Activated CD4-positive, alpha-beta T cell treated with anti-CD3 and anti-CD28 coated beads, Interleukin-10, Interleukin-2, amounts not matched to agents 100 ng/mL and 50 ng/mL, durations not matched to agents 16 hours and 8 hours (primary cell): ENCODE data around the gene MAB21L3.

ENCODE experiments used
- DNase-seq: peaks from one replicate; pipeline ENCODE4 v3.0.0-alpha.2; 2020

MAB21L3 gene

DNA sequence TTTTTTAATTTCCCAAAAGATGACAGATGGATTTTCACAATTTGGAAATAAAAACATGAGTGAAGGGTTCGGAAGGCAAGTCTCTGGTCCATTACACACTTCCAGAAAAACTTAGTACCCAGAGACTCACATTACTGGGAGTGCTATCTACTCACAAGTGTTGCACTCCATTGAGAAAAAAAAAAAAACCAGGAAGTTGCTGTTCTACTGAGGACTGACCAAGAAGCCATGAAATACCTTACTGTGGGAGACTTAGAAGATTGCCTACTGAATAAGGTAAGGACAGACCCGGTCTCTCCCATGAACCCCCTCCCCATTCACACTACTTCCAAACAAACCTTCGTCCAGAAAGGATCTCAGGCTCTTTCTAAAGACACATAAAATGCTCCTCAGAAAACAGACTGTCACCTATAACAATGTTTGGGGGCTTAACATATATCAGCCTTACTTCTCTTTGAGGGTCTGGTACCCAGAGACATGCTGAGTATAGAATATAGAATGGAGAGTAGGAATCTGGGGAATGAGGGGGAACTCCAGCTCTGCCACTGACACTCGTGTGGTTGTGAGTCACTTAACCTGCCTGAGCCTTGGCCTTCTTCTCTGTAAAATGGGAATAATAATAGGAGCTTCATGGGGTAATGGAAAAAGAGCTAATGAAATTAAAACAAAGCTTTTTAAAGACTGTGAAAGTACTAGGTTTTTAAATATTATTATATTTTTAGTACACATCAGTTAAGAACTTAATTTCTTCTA lies 1.4 kb downstream of the MAB21L3 start:
- no peak for DNase-seq

DNA sequence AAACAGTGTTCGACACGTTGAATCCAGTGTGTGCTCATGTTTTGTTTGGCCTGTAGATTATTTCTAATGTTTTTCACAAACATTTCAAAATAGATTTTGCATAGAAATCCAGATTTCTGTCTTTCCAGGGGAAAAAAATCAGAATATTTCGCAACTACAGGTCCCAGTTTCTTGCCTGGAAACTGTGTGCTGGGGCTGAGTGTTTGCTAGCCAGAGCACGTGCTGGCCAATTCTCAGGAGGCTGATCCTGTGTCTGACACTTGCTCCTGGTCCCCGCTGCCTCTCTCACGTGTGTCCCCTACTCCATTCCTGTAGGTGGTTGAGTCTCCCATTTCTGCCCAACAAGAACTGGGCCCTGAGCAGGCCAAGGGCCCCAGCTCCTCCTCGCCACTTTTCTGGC lies 2.4 kb downstream of the MAB21L3 start:
- no peak for DNase-seq

DNA sequence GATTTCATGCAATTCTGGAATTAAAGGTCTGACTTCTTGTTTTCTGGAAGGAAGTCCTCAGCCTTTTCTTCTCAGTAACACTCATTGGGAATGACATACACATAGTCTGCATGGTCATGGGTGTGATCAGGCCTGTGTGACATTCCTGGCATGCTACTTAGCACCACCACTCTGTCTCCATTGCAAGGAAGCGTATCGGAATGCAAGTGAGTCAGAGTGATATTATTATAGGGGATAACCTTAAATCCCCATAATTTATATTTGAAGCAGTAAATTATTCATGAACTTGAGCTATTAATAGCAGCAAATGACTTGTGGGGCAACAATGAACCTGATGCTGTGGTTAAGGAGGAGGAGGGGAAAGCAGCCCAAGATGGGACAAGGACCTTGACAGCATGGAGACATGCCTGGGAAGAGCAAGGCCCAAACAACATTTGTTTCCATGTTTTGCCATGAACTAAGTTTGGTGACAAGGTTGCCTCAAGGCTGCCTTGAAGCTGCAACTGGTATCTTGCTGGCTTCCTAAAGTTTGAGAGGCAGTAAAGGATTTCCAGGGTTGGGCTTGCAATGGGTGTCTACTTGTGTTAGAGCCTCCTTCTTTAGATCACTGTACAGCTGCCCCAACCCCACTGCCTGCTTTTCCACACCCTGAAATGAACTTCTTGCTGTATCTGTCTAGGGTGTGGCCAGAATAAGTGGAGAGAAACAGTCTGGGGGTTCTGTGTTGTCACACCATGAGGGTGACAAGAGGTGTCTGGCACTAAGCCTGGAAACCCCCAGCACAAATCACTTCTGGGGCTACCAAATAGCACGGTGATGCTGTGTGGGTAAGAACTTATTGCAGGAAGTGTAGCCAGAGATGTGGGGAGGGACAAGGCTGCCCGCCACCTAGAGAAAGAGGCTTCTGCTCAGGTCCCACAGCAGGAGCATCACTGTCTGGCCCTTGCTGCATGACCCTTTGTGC lies 4.6 kb downstream of the MAB21L3 start:
- no peak for DNase-seq

DNA sequence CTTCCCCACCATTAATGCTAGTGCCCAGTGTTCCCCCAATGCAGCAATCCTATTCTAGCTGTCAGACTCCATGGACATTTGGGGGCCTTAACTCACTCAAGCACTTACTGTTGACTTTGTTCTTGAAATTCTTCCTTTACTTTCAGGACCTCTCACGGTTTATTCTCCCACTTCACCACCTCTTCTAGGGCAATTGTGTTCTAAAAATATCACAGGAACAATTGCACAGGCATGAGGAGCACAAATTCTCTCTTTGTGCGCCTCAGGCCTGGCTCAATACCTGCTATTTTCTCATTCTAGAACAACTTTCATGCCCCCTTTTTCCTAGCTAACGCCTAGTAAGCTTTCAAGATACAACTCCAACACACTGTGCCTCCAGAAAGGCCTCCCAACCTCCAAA lies 7.3 kb downstream of the MAB21L3 start:
- DNase-seq = no peak

DNA sequence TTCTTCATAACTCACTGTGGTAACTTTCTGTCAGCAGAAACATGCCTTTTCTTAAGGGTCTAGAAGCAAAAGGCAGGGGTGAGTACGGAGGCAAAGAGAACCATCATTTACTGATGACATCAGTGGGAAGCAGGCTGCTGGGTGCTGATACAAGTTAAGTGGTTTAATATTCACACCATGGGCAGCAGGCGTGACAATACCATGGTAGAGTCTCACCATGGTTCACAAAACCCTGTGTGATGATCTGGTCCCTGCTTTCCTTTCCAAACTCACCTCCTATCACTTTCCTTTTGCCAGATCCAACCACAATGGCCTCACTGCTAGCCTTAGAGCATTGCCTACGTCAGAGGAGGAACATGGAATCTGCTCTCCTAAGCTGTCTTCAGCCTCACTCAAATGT lies 8.7 kb downstream of the MAB21L3 start:
- DNase-seq = no peak

DNA sequence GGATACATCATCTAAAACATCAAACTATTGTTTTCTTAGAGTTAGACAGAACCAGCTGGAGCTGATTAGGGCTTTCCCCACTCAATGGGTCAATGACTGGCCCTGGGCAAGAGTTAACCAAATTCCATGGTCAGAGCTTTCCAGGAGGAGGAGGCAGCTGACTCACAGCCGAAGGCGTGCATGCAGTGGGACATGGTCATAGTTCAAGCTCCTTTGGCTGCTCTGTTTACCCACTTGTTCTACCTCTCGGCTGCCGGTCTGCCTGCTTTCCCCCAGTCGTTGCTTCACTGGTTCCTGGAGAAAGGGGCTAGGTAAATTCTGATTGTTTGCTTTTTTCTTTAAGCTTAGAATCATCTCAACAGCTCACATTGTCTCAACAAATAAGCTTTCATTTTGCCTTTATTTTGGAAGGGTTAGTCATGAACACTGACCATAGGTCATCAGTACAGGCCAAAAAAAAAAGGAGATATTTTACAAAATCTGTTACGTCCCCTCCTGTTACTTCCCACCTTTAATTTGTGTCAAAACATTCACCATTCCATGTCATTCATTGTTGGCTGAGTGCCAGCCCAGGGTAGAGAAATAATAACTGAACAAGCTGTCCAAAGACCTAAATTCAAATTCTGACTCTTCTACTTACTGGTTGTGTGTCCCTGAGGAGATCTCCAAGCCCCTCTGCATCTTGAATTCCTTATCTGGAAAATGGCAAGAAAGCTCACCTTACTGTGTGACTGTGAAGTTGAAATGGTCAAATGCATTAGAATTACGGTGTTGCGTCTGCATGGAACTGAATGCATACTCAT lies 12.0 kb downstream of the MAB21L3 start:
- no peak for DNase-seq

DNA sequence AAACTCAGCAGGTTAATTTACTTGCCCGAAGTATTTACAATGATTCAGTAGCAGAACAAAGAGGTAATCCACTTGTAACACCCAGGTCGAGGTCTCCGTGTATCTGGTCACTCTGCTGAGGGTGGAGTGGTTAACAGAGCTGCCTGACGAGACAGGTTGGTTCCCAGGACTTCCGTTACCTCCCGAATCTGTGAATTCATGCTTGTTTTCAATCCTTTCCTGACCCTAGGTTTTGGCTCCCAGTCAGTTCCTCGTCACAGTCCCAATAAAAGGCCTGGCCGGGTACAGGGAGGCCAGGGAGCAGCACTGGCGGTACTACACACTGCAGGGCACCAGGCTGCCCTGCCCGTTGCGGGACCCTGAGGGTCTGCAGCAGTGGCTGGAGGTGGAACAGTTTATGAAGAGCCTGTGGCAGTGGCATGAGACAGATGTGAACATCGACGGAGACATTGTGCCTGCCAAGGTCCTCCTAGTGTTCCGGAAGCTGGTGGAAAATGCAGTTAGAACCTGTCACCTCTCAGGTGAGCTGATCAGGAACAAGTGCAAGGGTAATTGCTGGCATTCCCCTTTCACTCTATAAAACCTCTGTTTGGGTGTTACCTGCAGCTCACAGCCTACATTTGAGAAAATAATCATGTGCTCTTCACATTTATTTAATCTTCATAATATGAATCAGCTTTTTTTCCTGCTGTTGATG lies 12.8 kb downstream of the MAB21L3 start:
- no peak for DNase-seq

DNA sequence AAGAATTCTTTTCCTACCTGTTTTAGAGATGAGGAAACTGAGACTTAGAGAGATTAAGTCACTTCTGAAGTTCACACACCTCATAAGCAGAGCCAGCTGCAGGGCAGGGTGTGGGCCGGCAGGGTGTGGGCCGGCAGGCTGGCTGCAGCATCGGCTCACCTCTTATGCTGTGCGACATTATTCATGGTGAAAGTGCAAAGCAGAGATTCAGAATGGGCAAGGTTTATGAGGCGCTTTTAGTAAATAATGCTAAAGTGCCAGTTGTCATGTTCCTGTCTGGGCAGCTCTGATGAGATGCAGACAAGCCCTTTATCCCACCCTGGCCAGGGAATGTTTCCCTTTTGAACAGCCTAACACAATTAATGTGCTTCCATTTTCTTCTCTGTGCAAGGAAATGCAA lies 14.6 kb downstream of the MAB21L3 start:
- no peak for DNase-seq

DNA sequence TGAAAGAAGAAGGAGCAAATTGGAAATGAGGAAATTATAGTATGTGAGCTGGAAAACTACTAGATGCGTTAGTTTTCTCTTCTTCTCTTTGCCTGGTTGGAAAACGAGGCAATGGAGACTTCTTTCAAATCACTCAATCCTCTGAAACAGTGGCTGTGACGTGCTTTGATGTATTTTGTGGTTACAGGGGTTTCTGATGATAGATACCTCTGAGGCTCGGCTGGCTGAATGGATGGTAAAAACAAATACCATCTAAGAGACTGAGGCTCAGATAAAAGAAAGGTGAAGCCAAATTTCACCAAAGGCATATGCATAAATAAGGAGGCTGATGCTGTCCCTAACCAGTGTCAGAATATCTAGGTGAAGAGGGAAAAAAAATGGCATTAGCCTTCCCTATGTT lies 15.1 kb downstream of the MAB21L3 start:
- DNase-seq = no peak

DNA sequence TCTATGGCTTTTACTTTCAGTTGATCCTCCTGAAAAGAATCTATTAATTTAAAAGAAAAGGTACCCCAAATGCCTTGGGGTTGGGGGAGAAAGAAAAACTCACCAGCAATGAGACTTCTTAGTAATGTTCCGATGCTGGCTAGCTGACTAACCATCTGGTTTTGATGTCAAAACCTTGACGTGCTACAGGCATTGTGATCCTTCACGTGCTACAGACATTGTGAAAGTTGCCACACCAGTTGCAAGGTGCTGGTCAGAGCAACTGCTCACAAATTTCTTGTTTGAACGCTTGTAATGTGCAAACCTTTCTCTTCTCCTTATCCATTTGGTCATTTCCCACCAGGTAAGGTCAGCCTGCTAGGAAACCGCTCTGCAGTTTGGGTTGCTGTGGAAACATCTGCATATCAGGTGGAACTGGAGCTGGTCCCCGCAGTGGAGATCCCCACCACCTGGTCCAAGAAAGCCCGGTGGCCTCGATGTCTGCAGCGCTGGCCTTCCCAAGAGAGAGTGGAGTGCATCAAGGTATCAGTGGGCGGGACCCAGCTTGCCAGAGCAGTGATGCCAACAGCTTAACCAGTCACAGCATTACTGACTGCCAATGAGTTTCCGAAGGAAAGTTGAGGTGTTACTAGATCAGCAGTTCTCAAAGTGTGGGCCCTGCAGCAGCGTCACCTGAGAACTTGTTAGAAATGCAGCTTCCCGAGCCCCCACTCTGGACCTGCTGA lies 16.1 kb downstream of the MAB21L3 start:
- DNase-seq = peak; percentile 15

DNA sequence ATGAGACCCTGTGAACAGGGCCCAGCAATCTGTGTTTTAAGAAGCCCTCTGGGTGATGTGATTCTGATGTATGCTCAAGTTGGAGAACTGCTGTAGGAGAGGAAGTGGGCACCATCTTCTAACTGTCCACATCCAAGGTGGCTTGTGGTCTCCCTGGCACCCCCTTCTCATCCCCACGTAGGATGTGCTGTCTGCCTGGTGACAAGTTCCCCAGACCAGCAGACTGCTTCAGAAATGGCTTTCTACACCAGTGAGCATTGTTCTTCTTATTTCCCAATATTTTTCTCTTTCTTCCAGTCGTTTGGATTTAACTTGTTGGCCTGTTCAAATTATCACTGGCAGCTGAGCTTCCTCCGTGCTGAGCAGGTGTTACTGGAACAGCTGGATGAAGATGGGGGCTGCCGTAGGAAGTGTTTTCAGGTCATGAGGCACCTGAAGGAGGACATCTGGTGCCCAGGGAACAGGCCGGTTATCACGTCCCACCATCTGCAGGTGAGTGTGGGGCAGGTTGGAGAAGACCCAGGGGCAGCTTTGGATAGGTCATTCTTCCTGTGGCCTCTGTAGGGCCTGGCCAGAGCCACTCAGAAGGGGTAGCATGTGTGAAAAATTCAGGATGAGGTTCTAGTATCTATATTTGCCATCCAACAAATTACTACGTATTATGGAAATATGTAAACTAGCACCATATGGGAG lies 16.8 kb downstream of the MAB21L3 start:
- DNase-seq = no peak

DNA sequence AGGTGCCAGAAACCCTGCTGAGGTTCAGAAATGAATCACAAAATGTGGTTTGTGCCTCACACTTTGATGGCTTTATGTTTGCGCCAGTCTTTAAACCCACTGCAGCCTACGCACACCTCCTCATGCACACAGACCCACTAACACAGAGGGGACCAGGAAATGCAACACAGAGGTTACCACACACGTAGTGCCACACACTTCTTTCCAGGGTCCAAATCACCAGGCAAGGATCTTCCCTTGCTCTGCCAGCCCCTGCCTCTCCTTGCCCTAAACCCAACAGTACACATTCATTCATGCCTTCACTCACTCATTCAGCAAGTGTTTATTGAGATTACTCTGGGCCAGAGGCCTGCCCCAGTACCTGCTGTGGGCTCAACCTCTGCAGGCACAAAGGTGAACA lies 17.5 kb downstream of the MAB21L3 start:
- DNase-seq = peak; percentile 75

DNA sequence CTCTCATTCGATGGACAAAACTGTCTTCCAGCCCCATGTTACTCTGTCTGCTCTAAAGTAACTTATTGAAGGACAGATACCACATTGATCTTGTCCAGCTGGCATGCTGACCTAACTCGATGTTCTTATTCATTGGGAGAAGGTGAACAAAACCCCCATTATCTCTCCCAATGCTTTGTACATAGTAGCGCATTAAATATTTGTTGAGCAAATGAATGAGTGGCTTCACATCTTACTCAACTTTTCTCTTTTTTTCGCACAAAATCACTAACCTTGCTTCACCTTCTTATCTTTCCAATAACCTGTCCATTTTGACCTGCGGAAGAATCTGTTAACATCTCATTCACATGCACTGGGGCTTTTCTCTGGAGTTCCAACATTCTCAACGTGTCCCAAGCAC lies 18.3 kb downstream of the MAB21L3 start:
- no peak for DNase-seq

DNA sequence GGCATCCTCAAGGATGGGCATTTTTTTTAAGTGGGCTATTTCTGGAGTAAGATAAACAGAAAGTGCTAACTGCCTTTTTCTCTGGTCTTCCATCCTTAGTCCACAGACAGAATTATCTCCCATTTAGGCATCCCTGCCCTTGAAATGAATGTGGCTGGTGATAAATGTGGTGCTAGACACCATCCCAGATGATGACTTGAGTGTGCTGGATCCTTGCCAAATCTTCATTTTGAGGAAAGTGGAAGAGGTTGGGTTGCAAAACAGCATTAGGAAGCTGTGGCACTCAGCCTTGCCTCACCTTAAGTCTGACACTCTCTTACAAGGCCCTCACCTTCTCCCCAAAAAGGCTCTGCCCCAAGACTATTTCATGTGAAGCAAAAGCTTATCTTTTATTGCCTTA lies 19.2 kb downstream of the MAB21L3 start:
- no peak for DNase-seq

DNA sequence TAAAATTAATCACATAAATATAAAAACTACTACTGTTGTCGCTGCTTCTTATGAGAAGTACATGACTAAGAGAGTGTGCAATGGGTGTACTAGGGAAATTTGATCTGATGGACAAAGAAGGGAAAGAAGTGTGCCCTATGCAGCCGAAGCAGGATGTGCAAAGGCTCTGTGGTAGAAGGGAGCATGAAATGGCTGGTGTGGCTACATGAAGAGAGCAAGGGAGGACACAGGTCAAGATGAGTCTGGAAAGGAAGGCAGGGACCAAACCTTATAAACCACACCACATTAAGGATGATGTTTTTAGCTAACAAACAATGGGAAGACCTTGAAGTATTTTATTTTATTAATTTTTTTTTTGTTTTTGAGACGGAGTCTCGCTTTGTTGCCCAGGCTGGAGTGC lies 20.0 kb downstream of the MAB21L3 start:
- DNase-seq = no peak

DNA sequence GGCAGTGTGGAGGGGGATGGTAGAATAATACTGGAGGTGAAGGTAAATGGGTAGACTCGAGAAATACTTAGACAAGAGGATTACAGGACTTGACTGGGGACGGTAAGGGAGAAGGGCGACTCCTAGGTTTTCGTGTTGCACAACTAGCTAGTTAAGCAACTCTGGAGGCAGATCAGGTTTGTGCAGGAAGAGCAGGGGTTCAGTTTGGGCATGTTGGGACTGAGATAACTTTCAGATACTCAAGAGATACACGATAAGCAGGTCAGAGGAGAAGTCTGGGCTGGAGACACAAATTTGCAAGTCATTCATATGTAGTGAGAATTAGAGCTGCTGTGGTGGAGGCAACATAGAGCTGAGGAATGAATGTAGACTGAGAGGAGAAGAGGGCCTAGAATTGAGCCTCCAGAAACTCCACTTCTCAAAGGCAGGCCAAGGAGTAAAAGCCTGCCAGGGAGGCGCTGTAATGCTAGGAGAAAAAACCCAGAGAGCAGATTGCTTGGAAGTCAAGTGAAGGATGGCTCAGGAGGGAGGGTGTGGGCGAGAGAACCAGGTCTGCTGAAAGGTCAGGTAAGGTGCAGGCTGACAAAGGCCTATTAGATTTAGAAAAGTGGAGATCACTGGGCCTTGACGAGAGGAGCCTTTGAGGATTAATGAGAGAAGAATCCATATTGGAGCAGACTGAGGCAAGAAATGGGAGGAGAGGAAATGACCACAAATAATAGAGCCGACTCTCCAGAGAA lies 20.8 kb downstream of the MAB21L3 start:
- DNase-seq = no peak

DNA sequence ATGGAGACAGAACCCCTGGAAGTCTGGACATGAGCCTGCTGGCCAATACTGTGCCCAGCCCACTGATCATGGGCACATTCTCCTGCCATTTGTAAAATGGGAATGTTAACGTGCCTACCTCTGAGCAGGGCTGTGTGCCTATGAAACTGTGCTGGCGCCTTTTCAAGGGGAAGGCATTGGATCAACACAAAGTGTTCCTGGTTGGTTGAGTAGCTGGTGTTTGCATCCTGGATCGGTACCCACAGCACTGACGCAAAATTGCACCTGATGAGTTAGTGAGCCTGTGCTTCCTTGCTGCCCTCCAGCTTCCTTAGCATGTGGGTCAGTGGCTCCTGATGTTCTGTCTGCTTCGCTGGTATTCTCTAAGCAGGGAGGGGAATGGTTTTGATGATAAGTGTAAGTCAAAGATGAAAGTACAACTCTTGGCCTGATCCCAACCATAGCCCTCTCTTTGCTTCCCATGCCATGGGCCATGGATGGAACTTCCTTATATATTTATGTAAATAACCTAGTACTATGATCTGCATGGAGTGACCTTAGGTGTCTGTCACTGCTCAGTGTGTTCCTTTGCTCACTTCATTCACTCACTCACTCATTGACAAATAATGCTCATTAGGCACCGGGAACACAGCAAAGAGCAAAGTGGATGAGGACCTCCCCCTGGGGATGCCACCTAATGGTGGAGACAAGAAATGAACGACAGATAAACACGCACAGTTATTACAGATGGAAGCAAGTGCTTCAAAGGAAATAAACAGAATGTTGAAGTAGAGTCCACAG lies 22.7 kb downstream of the MAB21L3 start:
- DNase-seq = peak; percentile 14

DNA sequence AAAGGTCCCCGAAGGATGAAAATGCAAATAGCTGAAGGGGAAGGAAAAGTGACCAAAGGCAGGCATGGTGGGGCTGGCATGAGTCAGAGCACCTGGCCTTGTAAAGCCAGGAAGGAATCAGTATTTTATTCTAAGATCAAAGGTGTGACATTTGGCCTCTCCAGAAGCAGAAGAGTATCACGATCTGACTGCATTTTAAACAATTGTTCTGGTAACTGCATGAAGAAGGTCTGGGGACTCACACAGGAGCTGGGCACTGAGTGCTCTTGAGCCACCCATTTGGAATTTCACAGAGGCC lies 23.2 kb downstream of the MAB21L3 start:
- no peak for DNase-seq

DNA sequence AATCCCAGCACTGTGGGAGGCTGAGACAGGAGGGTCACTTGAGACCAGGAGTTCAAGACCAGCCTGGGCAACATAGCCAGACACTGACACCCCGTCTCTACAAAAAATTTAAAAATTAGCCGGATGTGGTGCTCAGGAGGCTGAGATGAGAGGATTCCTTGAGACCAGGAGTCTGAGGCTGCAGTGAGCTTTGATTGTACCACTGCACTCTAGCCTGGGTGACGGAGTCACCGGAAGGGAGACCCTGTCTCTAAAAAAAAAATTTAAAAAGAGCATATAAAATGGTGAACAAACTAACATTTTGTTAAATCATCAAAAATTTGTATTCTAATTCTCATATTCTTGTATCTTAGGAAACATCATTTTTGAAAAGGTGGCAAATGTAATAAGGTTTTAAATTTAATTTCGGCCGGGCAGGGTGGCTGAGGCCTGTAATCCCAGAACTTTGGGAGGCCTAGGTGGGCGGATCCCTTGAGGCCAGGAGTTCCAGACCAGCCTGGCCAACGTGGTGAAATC lies 27.1 kb downstream of the MAB21L3 start:
- no peak for DNase-seq
